Endothelial cell of umbilical vein (primary cell): ENCODE results near the gene PRKCI. TPM values are rescaled to one million over a fixed set of nuclear protein-coding genes. Genes with fewer than 3 reads are reported as not detected.
"Not testable (repeated sequence)": the region's sequence is repeated elsewhere in the genome, so short reads cannot be mapped to it uniquely, and the experiment has no call there.

Experiments used
- BruUV-seq: library from RNA; stranded (reverse); fragments of 400-500 nt; replicated peaks from 2 replicates; lab custom pipeline; 2021; lab: Mats Ljungman, UMichigan
- CTCF ChIA-PET: fragments of 300-600, 350-600 bp; sonication (Branson Sonifier 250); formaldehyde crosslinking; loops from one replicate; lab custom pipeline; 2021; ENCODE audit warnings: antibody characterized with exemption, inconsistent platforms; lab: Charles Lee
- POLR2A ChIA-PET: fragments of 300-600, 350-600 bp; sonication (Branson Sonifier 250); formaldehyde crosslinking; loops from one replicate; lab custom pipeline; 2021; ENCODE audit warnings: antibody characterized with exemption, inconsistent platforms; lab: Charles Lee
- DNase-seq: peaks from one replicate; pipeline ENCODE4 v3.0.0-alpha.2; 2011; ENCODE audit warnings: low read depth, low spot score
- FAIRE-seq: peaks from 2 replicates; lab custom pipeline; 2011; peaks lifted over from hg19 to GRCh38; lab: Jason Lieb, UNC
- H2AFZ ChIP-seq: 2 replicates; pipeline ENCODE4 v1.6.0; 2012; ENCODE audit warnings: low read depth, low read length, control low read depth, inconsistent platforms
- H3K27ac ChIP-seq: 2 replicates; pipeline ENCODE4 v1.5.1; 2011; ENCODE audit warnings: low read depth, mild to moderate bottlenecking, control low read depth, low read length, moderate library complexity; ENCODE audit not compliant: insufficient read depth
- H3K27me3 ChIP-seq, 2 experiments: 2 replicates each; pipeline versions ENCODE4 v1.6.0 to v1.6.1; 2011; ENCODE audit warnings: low read length in 2 of 2, mixed read lengths in 1 of 2; ENCODE audit not compliant: control insufficient read depth in 2 of 2, insufficient read depth in 2 of 2
- H3K36me3 ChIP-seq, 2 experiments: 2 replicates in 1 of 2; 3 replicates in 1 of 2; pipeline ENCODE4 v1.5.1; 2011; ENCODE audit warnings: low read length in 2 of 2, mild to moderate bottlenecking in 1 of 2, moderate library complexity in 1 of 2; ENCODE audit not compliant: control insufficient read depth in 2 of 2, insufficient read depth in 2 of 2; ENCODE audit errors: extremely low read depth in 1 of 2
- H3K4me1 ChIP-seq: 3 replicates; pipeline ENCODE4 v1.5.1; 2011; ENCODE audit warnings: mild to moderate bottlenecking, low read length; ENCODE audit not compliant: control insufficient read depth, insufficient read depth; ENCODE audit errors: extremely low read depth
- H3K4me2 ChIP-seq: 2 replicates; pipeline ENCODE4 v1.6.1; 2011; ENCODE audit warnings: low read length, control low read depth, mixed read lengths; ENCODE audit not compliant: insufficient read depth
- H3K4me3 ChIP-seq, 3 experiments: fragments of 200-600 bp in 1 of 3; sonication (generic), shearing (Covaris generic) in 1 of 3; replicated peaks in 1 of 3; 2 replicates each; pipeline ENCODE4 v1.5.1; 2011 to 2016; ENCODE audit warnings: control low read depth in 3 of 3, low read length in 3 of 3, mild to moderate bottlenecking in 2 of 3, inconsistent platforms in 1 of 3, low read depth in 1 of 3, moderate library complexity in 1 of 3; ENCODE audit not compliant: insufficient read depth in 1 of 3
- H3K79me2 ChIP-seq: 2 replicates; pipeline ENCODE4 v1.6.0; 2012; ENCODE audit warnings: low read length, inconsistent platforms; ENCODE audit not compliant: control insufficient read depth, insufficient read depth
- H3K9ac ChIP-seq: replicated peaks from 2 replicates; pipeline ENCODE3; 2011; ENCODE audit warnings: low read length, control low read depth; ENCODE audit not compliant: insufficient read depth; ENCODE audit errors: extremely low read depth
- H3K9me1 ChIP-seq: replicated peaks from 3 replicates; pipeline ENCODE4 v1.6.0; 2011; ENCODE audit warnings: mild to moderate bottlenecking, low read length; ENCODE audit not compliant: control insufficient read depth, insufficient read depth; ENCODE audit errors: extremely low read depth
- H3K9me3 ChIP-seq: replicated peaks from 2 replicates; pipeline ENCODE4 v1.5.1; 2012; ENCODE audit warnings: low read length, inconsistent platforms; ENCODE audit not compliant: control insufficient read depth, insufficient read depth
- H4K20me1 ChIP-seq: replicated peaks from 2 replicates; pipeline ENCODE3; 2011; ENCODE audit warnings: mild to moderate bottlenecking, low read length; ENCODE audit not compliant: control insufficient read depth, insufficient read depth; ENCODE audit errors: extremely low read depth
- EZH2 ChIP-seq: IDR thresholded peaks from 2 replicates; pipeline ENCODE4 v1.6.1; 2012; ENCODE audit warnings: borderline replicate concordance, low read depth, mild to moderate bottlenecking, moderate library complexity, low read length, inconsistent platforms; ENCODE audit not compliant: severe bottlenecking
- FOS ChIP-seq: IDR thresholded peaks from 2 replicates; pipeline ENCODE4 v1.6.1; 2011; ENCODE audit warnings: mild to moderate bottlenecking, low read length, moderate library complexity, borderline replicate concordance; ENCODE audit not compliant: insufficient read depth
- GATA2 ChIP-seq: IDR thresholded peaks from 2 replicates; pipeline ENCODE4 v1.7.0; 2011; ENCODE audit warnings: low read depth, mild to moderate bottlenecking, moderate library complexity, mixed read lengths, low read length; ENCODE audit not compliant: insufficient read length, insufficient read depth
- JUN ChIP-seq: IDR thresholded peaks from 2 replicates; pipeline ENCODE4 v1.6.1; 2011; ENCODE audit warnings: borderline replicate concordance, low read depth; ENCODE audit not compliant: insufficient read length, insufficient read depth
- MAX ChIP-seq: IDR thresholded peaks from 2 replicates; pipeline ENCODE4 v1.6.1; 2011; ENCODE audit not compliant: insufficient read depth, insufficient read length
- MYC ChIP-seq: IDR thresholded peaks from one replicate; pipeline ENCODE4 v1.6.1; 2011; ENCODE audit warnings: mild to moderate bottlenecking, low read depth, low read length
- POLR2A ChIP-seq: IDR thresholded peaks from 2 replicates; pipeline ENCODE4 v1.6.1; 2012; ENCODE audit warnings: low read depth, mild to moderate bottlenecking, control low read depth, low read length
- POLR2AphosphoS5 ChIP-seq: IDR thresholded peaks from 2 replicates; pipeline ENCODE4 v1.6.1; 2012; ENCODE audit warnings: low read depth, mild to moderate bottlenecking, control low read depth, low read length, moderate library complexity; ENCODE audit not compliant: insufficient read depth
- dilution Hi-C: fragments of 300-500 bp; cut with MboI; formaldehyde crosslinking; loops from one replicate; pipeline ENCODE4 v1.15.0; 2019; ENCODE audit warnings: low sequenced_read_pairs; ENCODE audit not compliant: extremely low pct_ligation_motif_present
- intact Hi-C: fragments of 100-400 bp; cut with micrococcal nuclease; formaldehyde crosslinking; loops from one replicate; pipeline ENCODE4 v1.10.0; 2022
- polyA plus RNA-seq, 4 experiments: library from polyadenylated mRNA; depleted of rRNA in 3 of 4; stranded (reverse) in 3 of 4; unstranded in 1 of 4; fragments of >200 nt; gene quantifications; 2 replicates each; pipeline versions ENCODE4 v1.2.1 to v1.2.3, GENCODE V29; 2011 to 2012; ENCODE audit warnings: missing spikeins in 1 of 4
- total RNA-seq: library from RNA; stranded (reverse); gene quantifications from 2 replicates; pipeline ENCODE4 v1.2.3, GENCODE V29; 2021
- TF ChIP-seq, protein P1 (sequence below), 2 donors: IDR thresholded peaks; 1 replicate in 1 of 2; 2 replicates in 1 of 2; pipeline ENCODE4 v1.5.1; 2011; ENCODE audit warnings: low read length in 2 of 2, mild to moderate bottlenecking in 2 of 2, moderate library complexity in 2 of 2, control low read depth in 1 of 2, inconsistent platforms in 1 of 2, low read depth in 1 of 2; ENCODE audit not compliant: insufficient read depth in 1 of 2; ENCODE audit errors: extremely low read depth in 1 of 2

PRKCI gene
- total and polyA plus RNA-seq, 2 donors (not counting 3 experiments of a cell fraction or from before 2014, with no cell fraction given) = 7.1 to 23.9 TPM

DNA sequence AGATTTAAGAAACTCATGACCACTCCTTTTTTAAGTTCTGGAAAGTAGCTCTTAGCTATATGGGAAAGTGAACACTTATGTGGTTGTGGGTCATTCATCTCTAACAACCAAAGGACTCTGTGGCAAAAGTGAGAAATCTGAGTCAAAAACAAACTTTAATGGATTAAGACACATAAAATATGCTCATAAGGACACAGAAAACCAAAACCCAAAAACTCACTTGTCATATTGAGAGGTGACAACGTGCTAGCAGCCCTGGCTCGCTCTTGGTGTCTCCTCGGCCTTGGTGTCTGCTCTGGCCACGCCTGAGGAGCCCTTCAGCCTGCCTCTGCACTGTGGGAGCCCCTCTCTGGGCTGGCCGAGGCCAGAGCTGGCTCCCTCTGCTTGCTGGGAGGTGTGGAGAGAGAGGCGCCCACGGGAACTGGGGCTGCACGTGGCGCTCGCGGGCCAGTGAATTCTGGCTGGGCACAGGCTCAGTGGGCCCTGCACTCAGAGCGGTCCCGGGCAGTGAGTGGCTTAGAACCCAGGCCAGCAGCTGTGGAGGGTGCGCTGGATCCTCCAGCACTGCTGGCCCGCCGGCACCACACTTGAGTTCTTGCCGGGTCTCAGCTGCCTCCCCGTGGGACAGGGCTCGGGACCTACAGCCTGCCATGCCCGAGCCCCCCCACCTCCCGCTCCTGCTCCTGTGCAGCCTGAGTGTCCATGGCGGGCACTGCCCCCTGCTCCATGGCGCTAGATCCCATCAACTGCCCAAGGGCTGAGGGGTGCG is 105.0 kb downstream of the PRKCI start:
- Histone ChIP-seq H3K4me3 (no peak overlapping the region), H3K36me3 (no peaks in the 10 kb centered on the region), H3K4me2 (no peak overlapping the region), H3K9me1 (no peaks in the 10 kb centered on the region), H3K9ac (no peak overlapping the region), H2AFZ (no peak overlapping the region), H3K79me2 (no peaks in the 10 kb centered on the region), H4K20me1 (no peaks in the 10 kb centered on the region), H3K4me1 (peaks cover 18% of the 10 kb centered on the region), H3K27ac (no peak overlapping the region), H3K9me3 (no peaks in the 10 kb centered on the region), H3K27me3 (no peaks in the 10 kb centered on the region)
- BruUV-seq = no TSS peak
- CTCF ChIA-PET = interaction anchor here (1.7 kb wide), 1 partner anchor 17 kb away, joined by 7 read pairs; no protein-coding TSS in a partner anchor
- intact Hi-C loops (no loop called here), dilution Hi-C loops (no loop called here)
- TF ChIP-seq POLR2A = no peak
- TF ChIP-seq EZH2 = no peak
- TF ChIP-seq MYC = no peak
- TF ChIP-seq JUN = no peak
- TF ChIP-seq FOS = no peak
- no peak for TF ChIP-seq MAX
- TF ChIP-seq, protein P1, sequence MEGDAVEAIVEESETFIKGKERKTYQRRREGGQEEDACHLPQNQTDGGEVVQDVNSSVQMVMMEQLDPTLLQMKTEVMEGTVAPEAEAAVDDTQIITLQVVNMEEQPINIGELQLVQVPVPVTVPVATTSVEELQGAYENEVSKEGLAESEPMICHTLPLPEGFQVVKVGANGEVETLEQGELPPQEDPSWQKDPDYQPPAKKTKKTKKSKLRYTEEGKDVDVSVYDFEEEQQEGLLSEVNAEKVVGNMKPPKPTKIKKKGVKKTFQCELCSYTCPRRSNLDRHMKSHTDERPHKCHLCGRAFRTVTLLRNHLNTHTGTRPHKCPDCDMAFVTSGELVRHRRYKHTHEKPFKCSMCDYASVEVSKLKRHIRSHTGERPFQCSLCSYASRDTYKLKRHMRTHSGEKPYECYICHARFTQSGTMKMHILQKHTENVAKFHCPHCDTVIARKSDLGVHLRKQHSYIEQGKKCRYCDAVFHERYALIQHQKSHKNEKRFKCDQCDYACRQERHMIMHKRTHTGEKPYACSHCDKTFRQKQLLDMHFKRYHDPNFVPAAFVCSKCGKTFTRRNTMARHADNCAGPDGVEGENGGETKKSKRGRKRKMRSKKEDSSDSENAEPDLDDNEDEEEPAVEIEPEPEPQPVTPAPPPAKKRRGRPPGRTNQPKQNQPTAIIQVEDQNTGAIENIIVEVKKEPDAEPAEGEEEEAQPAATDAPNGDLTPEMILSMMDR (IDR thresholded peaks at IDR 0.05; ENCODE audit: extremely low read depth in 1 of 2, insufficient read depth in 1 of 2, low read depth in 1 of 2, low read length in 2 of 2) = no peak
- no peak for TF ChIP-seq POLR2AphosphoS5
- no peak for TF ChIP-seq GATA2
- DNase-seq (no peak), FAIRE-seq (no peak)
- POLR2A ChIA-PET = no interaction called here

- FAIRE-seq, H3K9me1 ChIP-seq, H3K79me2 ChIP-seq, H2AFZ ChIP-seq, H4K20me1 ChIP-seq, H3K9me3 ChIP-seq, H3K9ac ChIP-seq, H3K4me3 ChIP-seq, H3K36me3 ChIP-seq, DNase-seq, BruUV-seq, dilution Hi-C loops, H3K27ac ChIP-seq, H3K27me3 ChIP-seq, H3K4me2 ChIP-seq, intact Hi-C loops: not testable (repeated sequence)
- H3K4me1 ChIP-seq = peaks cover 13% of the 10 kb centered on the region
- ChIA-PET POLR2A (interaction anchor here (0.7 kb wide), 1 partner anchor 32 kb away, joined by 3 read pairs; no protein-coding TSS in a partner anchor), CTCF (interaction anchor here (0.8 to 1.7 kb wide), 5 partner anchors 11 to 31 kb away, joined by 3 to 7 read pairs (median 4); partner anchors contain the start of gene SKIL)
Observed at GRCh38 chr3:170327868-170328548, 105.8 kb downstream of the PRKCI start.
